ENCODE data around the gene CDC42EP5. TPM values are rescaled to one million over a fixed set of nuclear protein-coding genes. Genes with fewer than 3 reads are reported as not detected.

Gene CDC42EP5
- total and polyA plus RNA-seq, 10 of the 15 experiments (the other 5 are each of a cell fraction or from before 2014, with no cell fraction given) = 0.42 to 1.8 (median 1.4) TPM; not detected in 6

GRCh38 chr19:54518844-54519243 lies 45.7 kb upstream of the CDC42EP5 start (continued):
- TF ChIP-seq ZSCAN29 (IDR thresholded peaks at IDR 0.05) = no peak
- TF ChIP-seq BHLHE40 (IDR thresholded peaks at IDR 0.05; ENCODE audit: borderline replicate concordance in 1 of 2, low read depth in 2 of 2, low read length in 1 of 2) = peak; percentile 21 to 42; a peak in 1 of 4 replicates
- TF ChIP-seq EED (IDR thresholded peaks at IDR 0.05; ENCODE audit: low read depth) = peak; percentile 98
- TF ChIP-seq RUNX3 (IDR thresholded peaks at IDR 0.05; ENCODE audit: low read length) = peak; percentile 95
- TF ChIP-seq TCF3 (IDR thresholded peaks at IDR 0.05; ENCODE audit: borderline replicate concordance, insufficient read depth, low read depth, low read length) = peak; percentile 95
- TF ChIP-seq FOXM1 (IDR thresholded peaks at IDR 0.05; ENCODE audit: low read depth, low read length) = peak; percentile 91
- TF ChIP-seq ATF2 (IDR thresholded peaks at IDR 0.05; ENCODE audit: low read length) = peak; percentile 82; the same call in 1 of the 2 replicates
- TF ChIP-seq TBL1XR1 (IDR thresholded peaks at IDR 0.05; ENCODE audit: low read depth, low read length) = peak; percentile 33; the same call in 1 of the 2 replicates
- no peak for TF ChIP-seq SIX5 (IDR thresholded peaks at IDR 0.05; ENCODE audit: low read depth, low read length, severe bottlenecking)
- TF ChIP-seq TCF12 (IDR thresholded peaks at IDR 0.05; ENCODE audit: low read depth, low read length) = peak; percentile 92
- peak; percentile 83; the same call in 1 of the 2 replicates for TF ChIP-seq MTA3 (IDR thresholded peaks at IDR 0.05; ENCODE audit: borderline replicate concordance, low read length)
- TF ChIP-seq RELA (IDR thresholded peaks at IDR 0.05; ENCODE audit: borderline replicate concordance, partially characterized antibody) = peak; percentile 24
- TF ChIP-seq EGR1 (IDR thresholded peaks at IDR 0.05; ENCODE audit: borderline replicate concordance in 1 of 2, low read depth in 2 of 2, low read length in 2 of 2) = peak in 1 of 2 experiments; percentile 37; a peak in 1 of 3 replicates
- TF ChIP-seq CREB1 (IDR thresholded peaks at IDR 0.05; ENCODE audit: low read depth) = 0 out of 2 replicates have a peak, but pooled peaks have one; percentile 56
- 0 out of 4 replicates have a peak, but pooled peaks of 1 of the 2 experiments have one; percentile 52 for TF ChIP-seq SRF (IDR thresholded peaks at IDR 0.05; ENCODE audit: low read depth in 2 of 2, low read length in 2 of 2)
- no peak for TF ChIP-seq SUZ12 (IDR thresholded peaks at IDR 0.05; ENCODE audit: unreplicated experiment)
- peak; percentile 86 for TF ChIP-seq BCL3 (IDR thresholded peaks at IDR 0.05; ENCODE audit: borderline replicate concordance, insufficient read depth, low read depth, low read length, poor library complexity, severe bottlenecking)
- no peak for TF ChIP-seq HDAC6 (IDR thresholded peaks at IDR 0.05; ENCODE audit: unreplicated experiment)
- peak; percentile 92 for TF ChIP-seq NFIC (IDR thresholded peaks at IDR 0.05; ENCODE audit: low read depth, low read length)
- TF ChIP-seq BCL11A (IDR thresholded peaks at IDR 0.05; ENCODE audit: low read depth, low read length) = peak; percentile 94
- peak; percentile 85 for TF ChIP-seq MEF2B (IDR thresholded peaks at IDR 0.05; ENCODE audit: partially characterized antibody, poor library complexity, severe bottlenecking)
- TF ChIP-seq MAX (IDR thresholded peaks at IDR 0.05; ENCODE audit: low read depth, low read length) = no peak
- TF ChIP-seq BCLAF1 (IDR thresholded peaks at IDR 0.05) = no peak
- peak; percentile 93 for TF ChIP-seq IRF4 (IDR thresholded peaks at IDR 0.05; ENCODE audit: low read depth, low read length)

Data from GM12878 (cell line).